HFFc6 (cell line): ENCODE measurements around the gene CIZ1. TPM values are rescaled to one million over a fixed set of nuclear protein-coding genes. Genes with fewer than 3 reads are reported as not detected.

ENCODE experiments used
- DNase-seq: peaks from one replicate; pipeline ENCODE4 v3.0.0-alpha.2; 2018
- H3K27ac Mint-ChIP-seq: 2 replicates; pipeline ENCODE4 v1.8.0; 2020; ENCODE audit warnings: mild to moderate bottlenecking, mixed read lengths
- H3K27me3 Mint-ChIP-seq: 2 replicates; pipeline ENCODE4 v1.8.0; 2021; ENCODE audit warnings: mild to moderate bottlenecking, moderate library complexity, mixed read lengths; ENCODE audit not compliant: insufficient read depth
- H3K36me3 Mint-ChIP-seq: 2 replicates; pipeline ENCODE4 v1.8.0; 2021; ENCODE audit warnings: low read depth, mixed read lengths
- H3K4me1 Mint-ChIP-seq: 2 replicates; pipeline ENCODE4 v1.8.0; 2020; ENCODE audit warnings: low read depth, mixed read lengths
- H3K4me3 Mint-ChIP-seq: 2 replicates; pipeline ENCODE4 v1.8.0; 2020; ENCODE audit warnings: mild to moderate bottlenecking, moderate library complexity, mixed read lengths
- H3K9me3 Mint-ChIP-seq: 2 replicates; pipeline ENCODE4 v1.8.0; 2020; ENCODE audit warnings: mild to moderate bottlenecking, mixed read lengths
- CTCF ChIP-seq: fragments of 200-600 bp; sonication (generic); IDR thresholded peaks from 2 replicates; pipeline ENCODE4 v1.5.0; 2021; ENCODE audit warnings: antibody characterized with exemption, mild to moderate bottlenecking
- total RNA-seq, 6 experiments: library from RNA; stranded (reverse); fragmentation: NEBNext Ultra II Directional; extraction: Animal tissue kit (Norgen Biotek cat#: 25700); gene quantifications; 2 replicates in 1 of 6; 3 replicates in 5 of 6; pipeline ENCODE4 v1.2.3, GENCODE V29; 2021

Gene CIZ1
- total RNA-seq, 6 experiments from 2014 or later = 119 to 168 (median 148) TPM

GRCh38 chr9:128204858-128205257, 13.5 kb upstream of the CIZ1 start:
- H3K4me3 Mint-ChIP-seq = peak overlapping the region; percentile 89
- H3K9me3 Mint-ChIP-seq = no peaks in the 10 kb centered on the region; the same call in 1 of the 2 replicates
- H3K27me3 Mint-ChIP-seq = peaks cover 1% of the 10 kb centered on the region; the same call in 1 of the 2 replicates
- DNase-seq = no peak
- no peak for TF ChIP-seq CTCF
- H3K27ac Mint-ChIP-seq = no peak overlapping the region
- H3K4me1 Mint-ChIP-seq = peaks cover 37% of the 10 kb centered on the region
- H3K36me3 Mint-ChIP-seq = peaks cover 5% of the 10 kb centered on the region; the same call in 1 of the 2 replicates

- TF ChIP-seq CTCF = no peak
- DNase-seq = peak; percentile 33
- H3K36me3 Mint-ChIP-seq = peaks cover 5% of the 10 kb centered on the region; the same call in 1 of the 2 replicates
- H3K4me3 Mint-ChIP-seq = peak overlapping the region; percentile 89
- H3K27ac Mint-ChIP-seq = peak overlapping the region; percentile 64
- peaks cover 37% of the 10 kb centered on the region for H3K4me1 Mint-ChIP-seq
- no peaks in the 10 kb centered on the region; the same call in 1 of the 2 replicates for H3K9me3 Mint-ChIP-seq
- peaks cover 1% of the 10 kb centered on the region; the same call in 1 of the 2 replicates for H3K27me3 Mint-ChIP-seq
Observed at GRCh38 chr9:128203707-128204551, 12.6 kb upstream of the CIZ1 start.

GRCh38 chr9:128203024-128203706, 11.8 kb upstream of the CIZ1 start, which contains the start of gene DNM1:
TSS of gene DNM1 (plus strand) at chr9:128203379. CDS start at chr9:128203471, 92 bp downstream.
- peak within 1 kb of the TSS; percentile 89 for H3K4me3 Mint-ChIP-seq
- peaks cover 37% of the 10 kb centered on the region for H3K4me1 Mint-ChIP-seq
- H3K27me3 Mint-ChIP-seq = peaks cover 1% of the 10 kb centered on the region; the same call in 1 of the 2 replicates
- peak; percentile 93 for TF ChIP-seq CTCF
- peaks cover 5% of the 10 kb centered on the region; the same call in 1 of the 2 replicates for H3K36me3 Mint-ChIP-seq
- no peaks in the 10 kb centered on the region; the same call in 1 of the 2 replicates for H3K9me3 Mint-ChIP-seq
- DNase-seq = peak; percentile 25
- peak within 1 kb of the TSS; percentile 54; the same call in 1 of the 2 replicates for H3K27ac Mint-ChIP-seq

GRCh38 chr9:128202648-128203023, 11.3 kb upstream of the CIZ1 start:
- no peak for TF ChIP-seq CTCF
- Mint-ChIP-seq H3K27ac (peak overlapping the region; percentile 54; the same call in 1 of the 2 replicates), H3K4me1 (peaks cover 37% of the 10 kb centered on the region), H3K27me3 (peaks cover 1% of the 10 kb centered on the region; the same call in 1 of the 2 replicates), H3K36me3 (peaks cover 5% of the 10 kb centered on the region; the same call in 1 of the 2 replicates), H3K9me3 (no peaks in the 10 kb centered on the region; the same call in 1 of the 2 replicates), H3K4me3 (peak overlapping the region; percentile 63)
- DNase-seq = no peak
